GM21619 (cell line): Measurements from ENCODE around the gene DEUP1.

Source experiments
- ATAC-seq: cut with Tn5 transposase; IDR thresholded peaks from one replicate; pipeline ENCODE4 v1.9.1; 2021; ENCODE audit not compliant: unreplicated experiment

Gene DEUP1

DNA sequence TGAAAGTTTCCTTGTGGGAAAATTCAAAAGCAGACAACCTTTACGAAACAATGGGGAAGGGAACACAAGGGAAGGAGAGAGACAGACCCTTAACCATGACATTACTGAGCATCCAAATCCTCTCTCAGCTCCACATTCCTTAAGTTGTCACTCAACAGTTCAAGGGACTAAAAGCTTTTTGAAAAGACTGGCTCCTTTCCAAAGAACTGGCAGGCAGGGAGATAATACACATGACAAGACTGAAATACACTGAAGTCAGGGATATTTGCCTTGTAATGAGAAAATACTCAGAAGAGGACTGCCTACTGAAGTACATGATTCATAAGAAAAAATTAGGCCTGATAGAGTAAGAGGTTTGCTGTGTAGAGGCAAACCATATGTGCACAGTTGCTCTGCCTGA lies 143.6 kb downstream of the DEUP1 start:
- no peak for ATAC-seq

DNA sequence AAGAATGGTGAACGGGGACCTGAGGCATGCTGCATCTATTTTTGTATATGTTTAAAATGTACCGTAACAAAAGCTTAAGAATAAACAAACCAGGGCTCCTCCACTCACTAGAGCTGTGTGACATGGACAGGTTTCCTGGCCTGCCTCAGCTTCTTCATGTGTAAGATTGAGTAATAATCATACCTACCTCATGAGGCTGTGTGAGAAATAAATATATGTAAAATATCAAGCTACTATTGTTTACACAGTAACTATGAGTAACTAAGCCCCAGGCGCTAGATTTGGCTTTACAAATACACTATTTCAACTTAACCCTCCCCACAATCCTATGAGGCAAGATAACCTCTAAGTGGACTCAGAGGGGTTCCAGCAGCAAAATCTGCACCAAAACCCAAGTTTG lies 146.3 kb downstream of the DEUP1 start:
- ATAC-seq, result no peak

DNA sequence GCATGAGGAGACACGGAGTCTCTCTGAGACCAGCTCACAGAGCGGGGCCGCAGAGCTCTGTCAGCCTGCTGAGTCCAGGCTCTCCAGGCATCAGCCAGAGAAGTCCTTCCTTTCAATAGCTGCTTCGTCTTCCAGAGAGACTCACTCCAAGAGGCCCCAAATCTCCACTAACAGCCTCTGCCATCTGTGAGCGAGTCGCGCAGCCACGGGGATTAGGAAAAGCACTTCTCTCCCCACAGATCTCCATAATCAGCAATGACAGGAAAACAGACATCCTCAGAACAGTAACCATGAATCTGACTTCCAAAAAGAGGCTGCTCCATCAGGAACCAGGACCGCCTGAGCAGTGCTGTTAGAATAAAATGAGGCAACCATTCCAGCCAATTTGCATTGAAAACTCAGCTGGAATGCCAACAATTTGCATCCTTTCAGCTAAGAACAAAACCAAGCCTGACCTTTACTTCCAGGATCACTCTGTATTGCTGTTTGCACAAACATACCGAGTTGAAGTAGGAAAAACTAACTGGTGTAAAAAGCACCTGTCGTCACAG lies 147.2 kb downstream of the DEUP1 start:
- ATAC-seq, result no peak

DNA sequence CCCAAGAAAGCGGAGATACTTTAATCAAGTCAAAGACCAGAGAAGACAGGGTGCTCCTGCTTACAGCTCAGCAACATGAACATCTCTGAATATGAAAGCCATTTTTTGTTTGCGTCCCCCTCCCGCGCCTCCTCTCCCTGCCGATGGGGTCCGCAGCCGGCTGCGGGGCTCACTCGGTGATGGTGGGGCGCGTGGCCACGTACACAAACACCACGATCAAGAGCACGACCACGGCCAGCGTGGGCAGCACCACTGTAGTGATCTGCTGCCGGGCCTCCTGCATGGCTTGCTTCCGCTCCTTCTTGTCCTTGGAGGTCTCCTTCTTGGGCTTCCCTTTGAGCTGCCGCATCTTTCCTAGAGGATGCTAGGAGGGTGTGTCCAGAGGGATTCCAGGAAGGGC lies 148.3 kb downstream of the DEUP1 start:
- ATAC-seq, result no peak

DNA sequence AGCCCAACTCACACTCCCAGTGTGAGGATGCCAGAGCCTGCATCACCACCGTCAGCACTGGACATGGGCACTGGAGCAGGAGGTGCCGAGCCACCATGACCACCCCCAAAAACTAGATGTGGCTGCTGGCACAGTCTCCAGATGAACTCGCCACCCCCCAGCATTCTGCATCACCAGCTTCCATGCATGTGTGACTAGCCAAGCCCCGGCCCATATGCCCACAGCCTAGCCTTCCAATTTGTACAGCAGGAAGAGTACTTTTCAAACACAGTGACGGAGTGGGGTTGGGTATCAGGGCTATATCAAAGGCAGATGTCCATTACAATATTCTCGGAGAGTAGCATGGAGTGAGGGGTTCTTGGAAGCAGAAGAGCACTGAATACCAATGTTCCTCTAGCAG lies 149.7 kb downstream of the DEUP1 start:
- ATAC-seq, result no peak

DNA sequence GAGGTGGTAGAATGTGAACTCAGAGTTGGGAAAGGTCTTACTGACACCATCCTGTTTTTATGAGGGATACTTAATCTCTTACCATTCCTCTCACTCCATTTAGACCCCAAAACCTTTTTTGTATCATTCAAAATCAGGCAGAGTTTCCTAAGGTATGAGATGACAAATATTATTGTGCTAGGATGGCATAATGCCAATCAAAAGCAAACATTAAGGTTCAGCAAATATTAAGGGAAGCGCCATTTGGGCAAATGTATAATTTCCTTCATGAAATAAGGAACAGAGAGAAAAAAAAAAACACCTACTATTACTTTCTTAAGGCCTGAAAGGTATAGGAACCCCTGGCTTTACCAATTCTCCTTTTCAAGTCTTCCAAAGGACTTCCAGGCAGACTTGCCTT lies 150.2 kb downstream of the DEUP1 start:
- ATAC-seq, result no peak

- ATAC-seq, result no peak
These were observed 150.7 kb downstream of the DEUP1 start for GRCh38 chr11:93481279-93481678.

GRCh38 chr11:93481696-93482095 lies 151.2 kb downstream of the DEUP1 start:
- ATAC-seq, result no peak

DNA sequence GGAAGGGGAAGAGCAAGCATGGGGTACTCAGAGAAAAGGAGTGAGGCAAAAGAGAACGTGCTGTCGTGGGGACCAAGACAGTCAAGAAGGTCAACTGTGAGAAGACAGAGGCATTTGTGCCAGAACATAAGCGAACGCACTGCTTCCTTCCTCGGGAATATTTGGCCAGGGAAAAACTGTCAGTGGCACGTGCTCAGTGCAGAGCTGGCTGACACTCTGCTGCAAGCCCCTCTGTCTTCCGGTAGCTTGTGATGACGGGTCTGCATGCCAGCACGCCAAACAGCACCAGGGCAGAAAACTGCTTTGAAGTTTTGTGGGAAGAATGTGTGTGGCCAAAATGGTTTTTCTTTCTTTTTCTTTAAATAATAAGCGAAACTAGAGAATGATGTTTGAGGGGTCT lies 152.0 kb downstream of the DEUP1 start:
- ATAC-seq, result no peak

GRCh38 chr11:93484716-93485115 lies 154.2 kb downstream of the DEUP1 start:
- ATAC-seq, result no peak

- ATAC-seq, result no peak
These were observed 155.4 kb downstream of the DEUP1 start for GRCh38 chr11:93485983-93486382.

GRCh38 chr11:93487032-93487483 lies 156.5 kb downstream of the DEUP1 start:
- no peak for ATAC-seq
